Natural killer cell (primary cell): ENCODE results near the gene KCNK10. TPM values are rescaled to one million over a fixed set of nuclear protein-coding genes. Genes with fewer than 3 reads are reported as not detected.

Experiments
- ATAC-seq, 3 donors: fragments of 150-1000 bp in 2 of 3; fragments of 200-7000 bp in 1 of 3; cut with Tn5 transposase; 1 replicate in 1 of 3; 2 replicates in 2 of 3; pipeline ENCODE4 v1.10.0; 2021; ENCODE audit warnings: mild to moderate bottlenecking in 2 of 3, moderate library complexity in 2 of 3
- DNase-seq, 2 donors: peaks; one replicate each; pipeline versions ENCODE4 v3.0.0 to v3.0.0-alpha.2; 2013 to 2021; ENCODE audit warnings: mixed read lengths in 1 of 2
- H3K27ac ChIP-seq: one replicate; pipeline ENCODE4 v1.5.1; 2013; ENCODE audit warnings: mild to moderate bottlenecking, low read length
- H3K27me3 ChIP-seq: one replicate; pipeline ENCODE4 v1.6.1; 2013; ENCODE audit warnings: low read length; ENCODE audit not compliant: control insufficient read depth, insufficient read depth
- H3K36me3 ChIP-seq: one replicate; pipeline ENCODE4 v1.6.1; 2013; ENCODE audit warnings: low read length; ENCODE audit not compliant: control insufficient read depth, insufficient read depth
- H3K4me1 ChIP-seq: one replicate; pipeline ENCODE4 v1.6.1; 2013; ENCODE audit warnings: low read length; ENCODE audit not compliant: control insufficient read depth, insufficient read depth
- H3K4me3 ChIP-seq: one replicate; pipeline ENCODE4 v1.5.1; 2013; ENCODE audit warnings: low read length
- H3K9me3 ChIP-seq: one replicate; pipeline ENCODE4 v1.6.1; 2013; ENCODE audit warnings: low read length; ENCODE audit not compliant: control insufficient read depth, insufficient read depth
- H3K27ac Mint-ChIP-seq, 2 donors: one replicate each; pipeline ENCODE4 v1.8.0; 2022; ENCODE audit warnings: mild to moderate bottlenecking in 2 of 2, mixed read lengths in 2 of 2, moderate library complexity in 1 of 2
- H3K27me3 Mint-ChIP-seq, 2 donors: one replicate each; pipeline ENCODE4 v1.8.0; 2022; ENCODE audit warnings: low read depth in 2 of 2, mixed read lengths in 2 of 2
- H3K36me3 Mint-ChIP-seq: one replicate; pipeline ENCODE4 v1.8.0; 2022; ENCODE audit warnings: mixed read lengths
- H3K4me1 Mint-ChIP-seq, 2 donors: one replicate each; pipeline ENCODE4 v1.8.0; 2022; ENCODE audit warnings: mixed read lengths in 2 of 2
- H3K4me3 Mint-ChIP-seq: one replicate; pipeline ENCODE4 v1.8.0; 2022; ENCODE audit warnings: mild to moderate bottlenecking, moderate library complexity, mixed read lengths
- H3K9me3 Mint-ChIP-seq, 2 donors: one replicate each; pipeline ENCODE4 v1.8.0; 2022; ENCODE audit warnings: mixed read lengths in 2 of 2
- WGBS: methylation state at CpG from one replicate; pipeline ENCODE4 v1.1.7; 2013; ENCODE audit warnings: missing lambda C conversion rate; ENCODE audit not compliant: insufficient coverage; 5-methylcytosine and 5-hydroxymethylcytosine counted together
- intact Hi-C: fragments of 100-400 bp; cut with micrococcal nuclease; formaldehyde crosslinking; loops from one replicate; pipeline ENCODE4 v1.14.2; 2022
- total RNA-seq, 4 donors: library from RNA; stranded (reverse); fragments of 120-200 nt in 1 of 4; gene quantifications; one replicate each; pipeline versions ENCODE4 v1.2.3 to v1.2.4, GENCODE V29; 2013 to 2022
- TF ChIP-seq, protein P1 (sequence below): fragments of 200-600 bp; IDR thresholded peaks from one replicate; pipeline ENCODE4 v1.8.0; 2022; ENCODE audit warnings: antibody characterized with exemption

Gene KCNK10
- total RNA-seq, 3 donors from 2014 or later (not counting 1 experiment from before 2014, with no cell fraction given): not detected

DNA sequence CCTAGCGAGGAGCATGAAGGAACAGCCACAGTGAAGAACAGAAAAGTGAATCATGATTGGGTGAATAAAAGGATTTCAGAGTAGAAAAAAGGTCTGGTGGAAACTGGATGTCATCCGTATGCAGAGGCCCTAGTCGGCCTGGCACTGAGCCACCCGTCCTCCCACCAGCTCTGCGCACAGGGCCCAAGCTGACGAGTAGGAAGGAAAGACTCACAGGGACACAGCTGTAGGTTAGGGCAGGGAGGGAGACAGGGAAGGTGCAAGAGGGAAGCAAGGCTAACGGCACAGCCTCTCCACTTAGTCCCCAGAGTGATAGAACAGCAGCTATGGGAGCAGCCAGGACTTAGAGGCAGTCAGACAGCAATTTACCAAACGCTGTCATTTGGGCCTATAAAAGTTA is 112.6 kb downstream of the KCNK10 start:
- TF ChIP-seq, protein P1, sequence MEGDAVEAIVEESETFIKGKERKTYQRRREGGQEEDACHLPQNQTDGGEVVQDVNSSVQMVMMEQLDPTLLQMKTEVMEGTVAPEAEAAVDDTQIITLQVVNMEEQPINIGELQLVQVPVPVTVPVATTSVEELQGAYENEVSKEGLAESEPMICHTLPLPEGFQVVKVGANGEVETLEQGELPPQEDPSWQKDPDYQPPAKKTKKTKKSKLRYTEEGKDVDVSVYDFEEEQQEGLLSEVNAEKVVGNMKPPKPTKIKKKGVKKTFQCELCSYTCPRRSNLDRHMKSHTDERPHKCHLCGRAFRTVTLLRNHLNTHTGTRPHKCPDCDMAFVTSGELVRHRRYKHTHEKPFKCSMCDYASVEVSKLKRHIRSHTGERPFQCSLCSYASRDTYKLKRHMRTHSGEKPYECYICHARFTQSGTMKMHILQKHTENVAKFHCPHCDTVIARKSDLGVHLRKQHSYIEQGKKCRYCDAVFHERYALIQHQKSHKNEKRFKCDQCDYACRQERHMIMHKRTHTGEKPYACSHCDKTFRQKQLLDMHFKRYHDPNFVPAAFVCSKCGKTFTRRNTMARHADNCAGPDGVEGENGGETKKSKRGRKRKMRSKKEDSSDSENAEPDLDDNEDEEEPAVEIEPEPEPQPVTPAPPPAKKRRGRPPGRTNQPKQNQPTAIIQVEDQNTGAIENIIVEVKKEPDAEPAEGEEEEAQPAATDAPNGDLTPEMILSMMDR: no peak
- Mint-ChIP-seq H3K4me1 (no peaks in the 10 kb centered on the region), H3K27me3 (peaks cover 14% of the 10 kb centered on the region in 2 donors), H3K9me3 (no peaks in the 10 kb centered on the region), H3K36me3 (no peaks in the 10 kb centered on the region), H3K27ac (no peak overlapping the region), H3K4me3 (no peak overlapping the region)
- H3K27ac ChIP-seq: no peak overlapping the region
- DNase-seq (no peak), ATAC-seq (no peak)
- no peaks in the 10 kb centered on the region for H3K4me1 ChIP-seq
- H3K9me3 ChIP-seq: no peaks in the 10 kb centered on the region
- WGBS: 86% methylated on average over 8 of the region's 8 CpGs
- intact Hi-C loops: no loop called here
- H3K36me3 ChIP-seq: no peaks in the 10 kb centered on the region
- no peak overlapping the region for H3K4me3 ChIP-seq
- no peaks in the 10 kb centered on the region for H3K27me3 ChIP-seq

DNA sequence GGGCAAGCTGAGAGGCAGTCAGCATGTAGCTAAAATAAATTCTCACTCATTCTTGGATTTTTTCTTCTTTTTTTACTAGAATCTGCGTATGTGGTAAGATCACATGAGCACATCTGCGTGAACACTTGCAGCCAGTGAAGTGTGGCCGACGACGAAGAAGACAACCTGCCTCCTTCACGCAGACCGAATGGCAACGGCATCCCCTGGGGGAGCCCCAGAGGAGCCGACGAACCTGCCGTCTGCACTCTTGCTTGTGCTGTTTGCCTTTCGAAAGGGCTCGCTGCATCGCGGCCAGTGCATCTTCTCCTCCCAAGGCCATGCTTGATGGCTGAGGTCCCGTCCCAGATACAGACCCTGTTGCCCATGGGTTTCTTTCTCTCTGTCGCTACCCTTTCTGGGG is 113.8 kb downstream of the KCNK10 start:
- no peaks in the 10 kb centered on the region for H3K4me1 ChIP-seq
- H3K36me3 Mint-ChIP-seq: no peaks in the 10 kb centered on the region
- DNase-seq: no peak
- ATAC-seq: no peak
- H3K9me3 Mint-ChIP-seq: no peaks in the 10 kb centered on the region
- no peaks in the 10 kb centered on the region for H3K27me3 ChIP-seq
- no peak overlapping the region for H3K4me3 ChIP-seq
- H3K27ac Mint-ChIP-seq: no peak overlapping the region
- no peak overlapping the region for H3K27ac ChIP-seq
- no peaks in the 10 kb centered on the region for H3K36me3 ChIP-seq
- TF ChIP-seq, protein P1: no peak
- no peak overlapping the region for H3K4me3 Mint-ChIP-seq
- H3K4me1 Mint-ChIP-seq: no peaks in the 10 kb centered on the region
- intact Hi-C loops: no loop called here
- H3K9me3 ChIP-seq: no peaks in the 10 kb centered on the region
- H3K27me3 Mint-ChIP-seq: peaks cover 14 to 17% of the 10 kb centered on the region in 2 donors
- 72% methylated on average over 17 of the region's 17 CpGs for WGBS

DNA sequence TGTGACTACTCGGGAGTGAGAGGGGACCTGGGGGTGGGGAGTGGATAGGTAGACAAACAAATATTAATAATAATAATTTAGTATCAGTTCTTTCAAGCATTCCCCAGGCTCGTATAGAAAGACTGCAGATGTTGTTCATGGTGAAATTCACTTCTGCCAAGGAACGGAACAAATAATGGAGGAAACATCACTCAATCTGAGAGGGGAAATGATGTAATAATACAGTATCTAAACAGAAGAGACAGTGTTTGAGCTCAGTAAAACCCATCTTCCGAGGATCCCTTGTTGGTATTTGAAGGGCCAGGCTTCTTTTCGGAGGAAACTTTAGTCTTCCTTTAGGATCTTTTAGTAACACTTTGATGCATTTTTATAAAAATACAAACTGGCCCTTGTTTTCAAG is 114.2 kb downstream of the KCNK10 start:
- Mint-ChIP-seq H3K27me3 (peaks cover 14 to 17% of the 10 kb centered on the region in 2 donors), H3K36me3 (no peaks in the 10 kb centered on the region), H3K9me3 (no peaks in the 10 kb centered on the region), H3K4me3 (no peak overlapping the region), H3K4me1 (no peaks in the 10 kb centered on the region), H3K27ac (no peak overlapping the region)
- intact Hi-C loops: no loop called here
- Histone ChIP-seq H3K4me1 (no peaks in the 10 kb centered on the region), H3K27ac (no peak overlapping the region), H3K4me3 (no peak overlapping the region), H3K36me3 (no peaks in the 10 kb centered on the region), H3K9me3 (no peaks in the 10 kb centered on the region), H3K27me3 (no peaks in the 10 kb centered on the region)
- no peak for ATAC-seq
- TF ChIP-seq, protein P1: no peak
- DNase-seq: no peak
- 60% methylated on average over 4 of the region's 5 CpGs for WGBS

DNA sequence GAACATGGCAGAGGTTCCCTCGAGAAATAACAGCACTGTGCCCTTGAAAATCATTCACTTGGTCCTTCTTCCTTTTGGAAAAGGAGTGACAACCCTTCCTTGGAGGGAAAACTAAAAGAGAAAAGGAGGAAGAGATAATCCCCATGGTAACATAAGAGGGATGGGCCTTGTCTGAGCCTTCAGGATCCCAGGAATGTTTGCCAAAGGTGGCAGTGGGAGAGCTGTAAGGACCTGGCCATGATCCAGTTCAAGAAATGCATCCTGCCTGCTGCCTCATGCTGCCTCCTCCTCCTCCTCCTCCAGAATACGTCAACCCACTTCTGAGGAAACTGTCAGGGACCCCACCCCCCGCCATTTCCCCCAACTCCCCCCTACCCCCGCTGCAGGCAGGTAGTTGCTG is 118.8 kb downstream of the KCNK10 start:
- 84% methylated on average over 1 of the region's 4 CpGs for WGBS
- Mint-ChIP-seq H3K27me3 (peaks cover 19 to 22% of the 10 kb centered on the region in 2 donors), H3K27ac (no peak overlapping the region), H3K36me3 (no peaks in the 10 kb centered on the region), H3K4me1 (no peaks in the 10 kb centered on the region), H3K9me3 (no peaks in the 10 kb centered on the region), H3K4me3 (no peak overlapping the region)
- DNase-seq (no peak), ATAC-seq (no peak)
- H3K27ac ChIP-seq: no peak overlapping the region
- H3K9me3 ChIP-seq: no peaks in the 10 kb centered on the region
- H3K4me3 ChIP-seq: no peak overlapping the region
- no peaks in the 10 kb centered on the region for H3K27me3 ChIP-seq
- no peaks in the 10 kb centered on the region for H3K36me3 ChIP-seq
- intact Hi-C loops: no loop called here
- TF ChIP-seq, protein P1: no peak
- no peaks in the 10 kb centered on the region for H3K4me1 ChIP-seq
